Stimulated activated CD8-positive, alpha-beta memory T cell treated with anti-CD3 and anti-CD28 coated beads, Interleukin-15, amount 100 ng/mL, for 1 hour (primary cell): ENCODE data around the gene PARN.
"Not testable (repeated sequence)": the region's sequence is repeated elsewhere in the genome, so short reads cannot be mapped to it uniquely, and the experiment has no call there.

Experiments used
- DNase-seq: peaks from one replicate; pipeline ENCODE4 v3.0.0-alpha.2; 2020; ENCODE audit warnings: low read depth

PARN gene

GRCh38 chr16:14437426-14437825, 192.6 kb downstream of the PARN start:
- DNase-seq = no peak

- no peak for DNase-seq
Measured at GRCh38 chr16:14436401-14436955, 193.6 kb downstream of the PARN start.

GRCh38 chr16:14434860-14435259, 195.2 kb downstream of the PARN start:
- DNase-seq = no peak

- not testable (repeated sequence) for DNase-seq
Measured at GRCh38 chr16:14428971-14429637, 201.0 kb downstream of the PARN start.

GRCh38 chr16:14428043-14428442, 202.0 kb downstream of the PARN start:
- DNase-seq = no peak

- no peak for DNase-seq
Measured at GRCh38 chr16:14427371-14427948, 202.6 kb downstream of the PARN start.

GRCh38 chr16:14424595-14424994, 205.5 kb downstream of the PARN start:
- no peak for DNase-seq

- no peak for DNase-seq
Measured at GRCh38 chr16:14423344-14423743, 206.7 kb downstream of the PARN start.

GRCh38 chr16:14420721-14421488, 209.2 kb downstream of the PARN start:
- no peak for DNase-seq

- DNase-seq = not testable (repeated sequence)
Measured at GRCh38 chr16:14420243-14420642, 209.8 kb downstream of the PARN start.

- DNase-seq = no peak
Measured at GRCh38 chr16:14419817-14420216, 210.2 kb downstream of the PARN start.

GRCh38 chr16:14418795-14419225, 211.2 kb downstream of the PARN start:
- DNase-seq = no peak

GRCh38 chr16:14416184-14416583, 213.9 kb downstream of the PARN start:
- no peak for DNase-seq

GRCh38 chr16:14415291-14415690, 214.8 kb downstream of the PARN start:
- DNase-seq = no peak

GRCh38 chr16:14409563-14409962, 220.5 kb downstream of the PARN start:
- DNase-seq = no peak

GRCh38 chr16:14407786-14408399, 222.2 kb downstream of the PARN start:
- DNase-seq = no peak

GRCh38 chr16:14405611-14406537, 224.2 kb downstream of the PARN start:
- no peak for DNase-seq

- DNase-seq = not testable (repeated sequence)
Measured at GRCh38 chr16:14403001-14403389, 227.1 kb downstream of the PARN start.

GRCh38 chr16:14402114-14403000, 227.7 kb downstream of the PARN start:
- not testable (repeated sequence) for DNase-seq

- DNase-seq = not testable (repeated sequence)
Measured at GRCh38 chr16:14401711-14402061, 228.4 kb downstream of the PARN start.
